Measurements from ENCODE around the gene FKBP4.

Gene FKBP4

GRCh38 chr12:2820432-2820831 is 25.7 kb downstream of the FKBP4 start:
- POLR2A ChIA-PET: interaction anchor here (1.5 kb wide), 1 partner anchor 17 kb away, joined by 3 read pairs; no protein-coding TSS in a partner anchor
- CTCF ChIA-PET: no interaction called here
- TF ChIP-seq FOXM1 (IDR thresholded peaks at IDR 0.05; ENCODE audit: borderline replicate concordance) (no peak), SUZ12 (IDR thresholded peaks at IDR 0.05) (no peak), ZNF384 (IDR thresholded peaks at IDR 0.05) (no peak), TARDBP (IDR thresholded peaks at IDR 0.05) (no peak), FOXK2 (IDR thresholded peaks at IDR 0.05) (no peak), LEF1 (IDR thresholded peaks at IDR 0.05; ENCODE audit: borderline replicate concordance) (no peak), CTBP1 (IDR thresholded peaks at IDR 0.05; ENCODE audit: borderline replicate concordance) (no peak), NFRKB (IDR thresholded peaks at IDR 0.05) (no peak)
- DNase-seq (ENCODE audit: extremely low spot score): no peak

GRCh38 chr12:2823483-2823882 is 28.7 kb downstream of the FKBP4 start:
- CTCF ChIA-PET: interaction anchor here (0.6 kb wide), 1 partner anchor 83 kb away, joined by 3 read pairs; no protein-coding TSS in a partner anchor
- DNase-seq (ENCODE audit: extremely low spot score): no peak
- POLR2A ChIA-PET: no interaction called here
- TF ChIP-seq L3MBTL2 (conservative IDR thresholded peaks at IDR 0.05) (no peak), SUZ12 (IDR thresholded peaks at IDR 0.05) (no peak), NFRKB (IDR thresholded peaks at IDR 0.05) (no peak), ARNT (IDR thresholded peaks at IDR 0.05) (no peak), FOXK2 (IDR thresholded peaks at IDR 0.05) (no peak), ZNF384 (IDR thresholded peaks at IDR 0.05) (no peak), SP1 (IDR thresholded peaks at IDR 0.05) (no peak), BHLHE40 (IDR thresholded peaks at IDR 0.05; ENCODE audit: borderline replicate concordance) (no peak), TARDBP (IDR thresholded peaks at IDR 0.05) (no peak), HDGF (IDR thresholded peaks at IDR 0.05; ENCODE audit: borderline replicate concordance) (no peak), PKNOX1 (IDR thresholded peaks at IDR 0.05) (no peak)

- TF ChIP-seq ELF4 (IDR thresholded peaks at IDR 0.05): no peak
- TF ChIP-seq BHLHE40 (IDR thresholded peaks at IDR 0.05; ENCODE audit: borderline replicate concordance): no peak
- TF ChIP-seq NFRKB (IDR thresholded peaks at IDR 0.05): no peak
- TF ChIP-seq FOXM1 (IDR thresholded peaks at IDR 0.05; ENCODE audit: borderline replicate concordance): no peak
- no peak for TF ChIP-seq SUZ12 (IDR thresholded peaks at IDR 0.05)
- no peak for TF ChIP-seq SP1 (IDR thresholded peaks at IDR 0.05)
- TF ChIP-seq FOXA1 (IDR thresholded peaks at IDR 0.05): no peak
- no peak for TF ChIP-seq LEF1 (IDR thresholded peaks at IDR 0.05; ENCODE audit: borderline replicate concordance)
- no peak for TF ChIP-seq FOXK2 (IDR thresholded peaks at IDR 0.05)
- no peak for TF ChIP-seq HDGF (IDR thresholded peaks at IDR 0.05; ENCODE audit: borderline replicate concordance)
- no peak for TF ChIP-seq CTBP1 (IDR thresholded peaks at IDR 0.05; ENCODE audit: borderline replicate concordance)
- TF ChIP-seq PKNOX1 (IDR thresholded peaks at IDR 0.05): no peak
- no peak for TF ChIP-seq ARNT (IDR thresholded peaks at IDR 0.05)
- no peak for TF ChIP-seq ZNF384 (IDR thresholded peaks at IDR 0.05)
- TF ChIP-seq TARDBP (IDR thresholded peaks at IDR 0.05): no peak
- no peak for TF ChIP-seq L3MBTL2 (conservative IDR thresholded peaks at IDR 0.05)
- CTCF ChIA-PET: no interaction called here
- POLR2A ChIA-PET: no interaction called here
- DNase-seq (ENCODE audit: extremely low spot score): no peak
Measured at GRCh38 chr12:2824541-2824940, 29.8 kb downstream of the FKBP4 start.

GRCh38 chr12:2825132-2825531 is 30.4 kb downstream of the FKBP4 start:
- TF ChIP-seq ELF4 (IDR thresholded peaks at IDR 0.05): no peak
- no peak for TF ChIP-seq L3MBTL2 (conservative IDR thresholded peaks at IDR 0.05)
- TF ChIP-seq SP1 (IDR thresholded peaks at IDR 0.05): no peak
- TF ChIP-seq ARNT (IDR thresholded peaks at IDR 0.05): no peak
- TF ChIP-seq CTBP1 (IDR thresholded peaks at IDR 0.05; ENCODE audit: borderline replicate concordance): no peak
- no peak for TF ChIP-seq HDGF (IDR thresholded peaks at IDR 0.05; ENCODE audit: borderline replicate concordance)
- no peak for TF ChIP-seq BHLHE40 (IDR thresholded peaks at IDR 0.05; ENCODE audit: borderline replicate concordance)
- CTCF ChIA-PET: no interaction called here
- no peak for DNase-seq (ENCODE audit: extremely low spot score)
- POLR2A ChIA-PET: no interaction called here

GRCh38 chr12:2826036-2826435 is 31.3 kb downstream of the FKBP4 start:
- ChIA-PET POLR2A (no interaction called here), CTCF (no interaction called here)
- TF ChIP-seq SP1 (IDR thresholded peaks at IDR 0.05) (no peak), BHLHE40 (IDR thresholded peaks at IDR 0.05; ENCODE audit: borderline replicate concordance) (no peak), L3MBTL2 (conservative IDR thresholded peaks at IDR 0.05) (no peak), PKNOX1 (IDR thresholded peaks at IDR 0.05) (no peak), TARDBP (IDR thresholded peaks at IDR 0.05) (no peak), NFRKB (IDR thresholded peaks at IDR 0.05) (no peak), ELF4 (IDR thresholded peaks at IDR 0.05) (no peak), FOXM1 (IDR thresholded peaks at IDR 0.05; ENCODE audit: borderline replicate concordance) (no peak), FOXK2 (IDR thresholded peaks at IDR 0.05) (no peak), LEF1 (IDR thresholded peaks at IDR 0.05; ENCODE audit: borderline replicate concordance) (no peak)
- no peak for DNase-seq (ENCODE audit: extremely low spot score)

GRCh38 chr12:2826721-2827515 is 32.1 kb downstream of the FKBP4 start:
- ChIA-PET POLR2A (no interaction called here), CTCF (interaction anchor here (0.6 kb wide), 1 partner anchor 216 kb away, joined by 3 read pairs; no protein-coding TSS in a partner anchor)
- no peak for DNase-seq (ENCODE audit: extremely low spot score)
- TF ChIP-seq ZNF384 (IDR thresholded peaks at IDR 0.05) (no peak), FOXA1 (IDR thresholded peaks at IDR 0.05) (no peak), ELF4 (IDR thresholded peaks at IDR 0.05) (no peak), CTBP1 (IDR thresholded peaks at IDR 0.05; ENCODE audit: borderline replicate concordance) (no peak), FOXM1 (IDR thresholded peaks at IDR 0.05; ENCODE audit: borderline replicate concordance) (no peak), BHLHE40 (IDR thresholded peaks at IDR 0.05; ENCODE audit: borderline replicate concordance) (no peak), ARNT (IDR thresholded peaks at IDR 0.05) (no peak), HDGF (IDR thresholded peaks at IDR 0.05; ENCODE audit: borderline replicate concordance) (no peak), SUZ12 (IDR thresholded peaks at IDR 0.05) (no peak), SP1 (IDR thresholded peaks at IDR 0.05) (no peak), PKNOX1 (IDR thresholded peaks at IDR 0.05) (no peak), FOXK2 (IDR thresholded peaks at IDR 0.05) (no peak)

Data from HEK293T (cell line).